SK-N-SH (cell line): ENCODE measurements around the gene WDHD1. TPM values are rescaled to one million over a fixed set of nuclear protein-coding genes. Genes with fewer than 3 reads are reported as not detected.

ENCODE experiments used
- CTCF ChIA-PET: fragments of 300-600, 350-600 bp; formaldehyde crosslinking; extraction: SDS; loops from one replicate; lab custom pipeline; 2021; lab: Yijun Ruan, JAX
- POLR2A ChIA-PET: fragments of 350-600 bp; sonication (Branson Sonifier 250); formaldehyde crosslinking; extraction: SDS; loops from one replicate; lab custom pipeline; 2020; ENCODE audit warnings: antibody characterized with exemption, inconsistent platforms; lab: Yijun Ruan, JAX
- DNase-seq: peaks from one replicate; pipeline ENCODE4 v3.0.0; 2012
- H2AFZ ChIP-seq: fragments of 200-600 bp; sonication (generic); 2 replicates; pipeline ENCODE4 v1.8.1; 2016; ENCODE audit warnings: antibody characterized with exemption, mild to moderate bottlenecking, low read depth
- H3F3A ChIP-seq: fragments of 200-600 bp; sonication (generic); replicated peaks from 2 replicates; pipeline ENCODE3; 2016; ENCODE audit warnings: antibody characterized with exemption, mild to moderate bottlenecking; ENCODE audit not compliant: insufficient read depth
- H3K27ac ChIP-seq, 2 experiments: fragments of 200-500 bp in 1 of 2; fragments of 200-600 bp in 1 of 2; sonication (Bioruptor generic) in 1 of 2; sonication (generic), shearing (Covaris generic) in 1 of 2; 2 replicates each; pipeline versions ENCODE4 v1.5.1 to v1.6.1; 2014 to 2016; ENCODE audit warnings: low read depth in 2 of 2, inconsistent platforms in 1 of 2, low read length in 1 of 2, mild to moderate bottlenecking in 1 of 2, mixed read lengths in 1 of 2
- H3K27me3 ChIP-seq: fragments of 200-600 bp; sonication (generic), shearing (Covaris generic); 2 replicates; pipeline ENCODE4 v1.6.1; 2016; ENCODE audit warnings: mixed run types; ENCODE audit not compliant: insufficient read depth
- H3K36me3 ChIP-seq, 2 experiments: fragments of 200-500 bp in 1 of 2; fragments of 200-600 bp in 1 of 2; sonication (Bioruptor generic) in 1 of 2; sonication (generic) in 1 of 2; replicated peaks in 1 of 2; 2 replicates each; pipeline versions ENCODE3 to v1.5.1; 2014 to 2016; ENCODE audit warnings: low read length in 1 of 2, mild to moderate bottlenecking in 1 of 2; ENCODE audit not compliant: insufficient read depth in 2 of 2, control insufficient read depth in 1 of 2
- H3K4me1 ChIP-seq, 2 experiments: fragments of 200-500 bp in 1 of 2; fragments of 200-600 bp in 1 of 2; sonication (Bioruptor generic) in 1 of 2; sonication (generic), shearing (Covaris generic) in 1 of 2; 2 replicates each; pipeline versions ENCODE4 v1.5.1 to v1.6.1; 2014 to 2016; ENCODE audit warnings: low read depth in 1 of 2, low read length in 1 of 2, mixed run types in 1 of 2; ENCODE audit not compliant: insufficient read depth in 2 of 2, control insufficient read depth in 1 of 2
- H3K4me2 ChIP-seq: fragments of 200-600 bp; sonication (generic), shearing (Covaris generic); 2 replicates; pipeline ENCODE4 v1.6.1; 2017; ENCODE audit warnings: mixed run types
- H3K4me3 ChIP-seq, 2 experiments: fragments of 200-500 bp in 1 of 2; fragments of 200-600 bp in 1 of 2; sonication (Bioruptor generic) in 1 of 2; sonication (generic), shearing (Covaris generic) in 1 of 2; 2 replicates each; pipeline versions ENCODE4 v1.5.1 to v1.8.1; 2014 to 2016; ENCODE audit warnings: low read depth in 2 of 2, inconsistent platforms in 1 of 2, low read length in 1 of 2, mild to moderate bottlenecking in 1 of 2, mixed read lengths in 1 of 2, moderate library complexity in 1 of 2
- H3K79me2 ChIP-seq: fragments of 200-600 bp; sonication (generic); 2 replicates; pipeline ENCODE4 v1.8.1; 2017; ENCODE audit warnings: mild to moderate bottlenecking; ENCODE audit not compliant: insufficient read depth
- H3K9ac ChIP-seq: fragments of 200-600 bp; sonication (generic); 2 replicates; pipeline ENCODE4 v1.6.1; 2017; ENCODE audit warnings: mixed run types
- H3K9me2 ChIP-seq: fragments of 200-600 bp; sonication (generic); 2 replicates; pipeline ENCODE4 v1.6.1; 2017; ENCODE audit warnings: mixed run types
- H3K9me3 ChIP-seq: fragments of 200-600 bp; sonication (generic); 2 replicates; pipeline ENCODE4 v1.6.1; 2017; ENCODE audit warnings: mixed run types, mild to moderate bottlenecking, moderate library complexity
- H4K20me1 ChIP-seq: fragments of 200-600 bp; sonication (generic); 2 replicates; pipeline ENCODE4 v1.6.1; 2017; ENCODE audit warnings: mild to moderate bottlenecking, mixed run types; ENCODE audit not compliant: insufficient read depth
- ELF1 ChIP-seq: IDR thresholded peaks from 2 replicates; pipeline ENCODE4 v1.4.0; 2012
- FOXJ3 ChIP-seq: sonication (generic); formaldehyde crosslinking; IDR thresholded peaks from 2 replicates; pipeline ENCODE4 v1.5.1; 2020; ENCODE audit warnings: mild to moderate bottlenecking, missing genetic modification reagents
- GATA2 ChIP-seq: sonication (generic); formaldehyde crosslinking; IDR thresholded peaks from 2 replicates; pipeline ENCODE4 v1.5.0; 2020; ENCODE audit warnings: mild to moderate bottlenecking, missing genetic modification reagents
- MEF2A ChIP-seq: IDR thresholded peaks from 2 replicates; pipeline ENCODE4 v1.4.0; 2012; ENCODE audit warnings: low read depth, borderline replicate concordance
- POLR2AphosphoS5 ChIP-seq: IDR thresholded peaks from 2 replicates; pipeline ENCODE4 v1.6.1; 2012; ENCODE audit warnings: low read depth, low read length
- TAF1 ChIP-seq: IDR thresholded peaks from 2 replicates; pipeline ENCODE4 v1.6.1; 2012; ENCODE audit warnings: low read depth, mild to moderate bottlenecking, low read length, moderate library complexity, borderline replicate concordance
- TCF12 ChIP-seq: IDR thresholded peaks from 2 replicates; pipeline ENCODE4 v1.4.0; 2012
- WGBS: methylation state at CpG from one replicate; pipeline ENCODE4 v1.1.6; 2017; ENCODE audit warnings: low lambda C conversion rate; 5-methylcytosine and 5-hydroxymethylcytosine counted together
- polyA plus RNA-seq, 3 experiments: library from polyadenylated mRNA; depleted of rRNA; stranded (reverse); fragments of >200 nt; gene quantifications; 2 replicates each; pipeline ENCODE4 v1.2.3, GENCODE V29; 2012
- TF ChIP-seq, protein P1 (sequence below): IDR thresholded peaks from 2 replicates; pipeline ENCODE4 v1.4.0; 2012; ENCODE audit warnings: low read depth, borderline replicate concordance
- TF ChIP-seq, protein P2 (sequence below): IDR thresholded peaks from 2 replicates; pipeline ENCODE4 v1.6.1; 2012; ENCODE audit warnings: mild to moderate bottlenecking, low read depth, low read length, moderate library complexity

The WDHD1 gene
- polyA plus RNA-seq, 1 of the 3 experiments (the other 2 are of a cell fraction): 2.9 TPM

DNA sequence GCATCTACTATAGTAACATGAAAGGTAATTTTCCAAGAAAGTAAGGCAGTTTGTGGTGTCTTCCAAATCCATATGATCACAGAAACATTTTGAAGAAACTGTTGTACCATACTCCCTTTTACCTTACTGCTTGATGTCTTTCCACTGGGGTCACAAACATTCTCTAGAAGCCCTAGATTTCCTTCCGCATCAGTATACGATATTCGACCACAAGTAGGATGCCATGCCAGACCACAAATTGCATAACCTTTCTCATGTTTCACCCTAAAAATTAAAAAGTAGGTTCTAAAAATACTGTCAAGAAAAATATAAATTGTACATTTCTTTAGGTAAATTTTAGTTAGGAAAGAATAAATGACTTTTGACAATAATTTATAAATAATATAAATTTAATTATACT lies 26.5 kb downstream of the WDHD1 start:
- no peak overlapping the region for H3K4me3 ChIP-seq
- TF ChIP-seq, protein P1, sequence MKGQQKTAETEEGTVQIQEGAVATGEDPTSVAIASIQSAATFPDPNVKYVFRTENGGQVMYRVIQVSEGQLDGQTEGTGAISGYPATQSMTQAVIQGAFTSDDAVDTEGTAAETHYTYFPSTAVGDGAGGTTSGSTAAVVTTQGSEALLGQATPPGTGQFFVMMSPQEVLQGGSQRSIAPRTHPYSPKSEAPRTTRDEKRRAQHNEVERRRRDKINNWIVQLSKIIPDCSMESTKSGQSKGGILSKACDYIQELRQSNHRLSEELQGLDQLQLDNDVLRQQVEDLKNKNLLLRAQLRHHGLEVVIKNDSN: no peak
- TF ChIP-seq TAF1: no peak
- no peak for TF ChIP-seq FOXJ3
- no peak for TF ChIP-seq TCF12
- no peak for TF ChIP-seq ELF1
- no peak for TF ChIP-seq GATA2
- no peaks in the 10 kb centered on the region for H3K9me2 ChIP-seq
- 97% methylated on average over 3 of the region's 3 CpGs for WGBS
- H3K79me2 ChIP-seq: no peaks in the 10 kb centered on the region
- H3K9me3 ChIP-seq: no peaks in the 10 kb centered on the region
- H3K27ac ChIP-seq: no peak overlapping the region
- no peaks in the 10 kb centered on the region for H4K20me1 ChIP-seq
- no peak for DNase-seq
- H3K4me2 ChIP-seq: no peak overlapping the region
- peaks cover 4 to 18% of the 10 kb centered on the region in 2 experiments for H3K36me3 ChIP-seq
- no peak overlapping the region for H3K9ac ChIP-seq
- ChIA-PET POLR2A (no interaction called here), CTCF (interaction anchor here (1.6 kb wide), 1 partner anchor 27 kb away, joined by 3 read pairs; the partner anchor contains the start of genes SOCS4 and WDHD1)
- H2AFZ ChIP-seq: no peak overlapping the region
- H3K4me1 ChIP-seq: no peaks in the 10 kb centered on the region
- H3K27me3 ChIP-seq: no peaks in the 10 kb centered on the region
- peaks cover 4% of the 10 kb centered on the region for H3F3A ChIP-seq

DNA sequence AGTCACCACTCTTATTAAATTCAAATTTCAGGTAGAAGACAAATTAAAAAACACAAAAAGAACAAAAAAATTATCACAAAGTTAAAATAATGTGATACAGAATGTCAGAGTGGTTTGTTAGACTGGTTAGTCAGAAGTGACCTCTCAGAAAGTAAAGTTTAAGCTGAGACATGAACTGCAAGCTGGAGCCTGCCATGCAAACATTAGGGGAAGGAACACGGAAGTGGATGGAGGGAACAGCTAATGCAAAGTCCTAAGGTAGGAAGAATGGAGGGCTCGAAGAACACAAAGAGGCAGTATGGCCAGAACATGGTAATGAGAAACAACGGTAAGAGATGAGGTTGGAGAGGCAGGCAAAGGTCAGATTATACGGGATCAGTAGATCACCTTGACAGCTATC lies 41.7 kb downstream of the WDHD1 start:
- no peaks in the 10 kb centered on the region for H3K9me2 ChIP-seq
- no peak for DNase-seq
- no peak overlapping the region for H3K27ac ChIP-seq
- no peaks in the 10 kb centered on the region for H3K27me3 ChIP-seq
- no peaks in the 10 kb centered on the region for H3K4me1 ChIP-seq
- 94% methylated on average over 4 of the region's 4 CpGs for WGBS
- H4K20me1 ChIP-seq: no peaks in the 10 kb centered on the region
- TF ChIP-seq, protein P2, sequence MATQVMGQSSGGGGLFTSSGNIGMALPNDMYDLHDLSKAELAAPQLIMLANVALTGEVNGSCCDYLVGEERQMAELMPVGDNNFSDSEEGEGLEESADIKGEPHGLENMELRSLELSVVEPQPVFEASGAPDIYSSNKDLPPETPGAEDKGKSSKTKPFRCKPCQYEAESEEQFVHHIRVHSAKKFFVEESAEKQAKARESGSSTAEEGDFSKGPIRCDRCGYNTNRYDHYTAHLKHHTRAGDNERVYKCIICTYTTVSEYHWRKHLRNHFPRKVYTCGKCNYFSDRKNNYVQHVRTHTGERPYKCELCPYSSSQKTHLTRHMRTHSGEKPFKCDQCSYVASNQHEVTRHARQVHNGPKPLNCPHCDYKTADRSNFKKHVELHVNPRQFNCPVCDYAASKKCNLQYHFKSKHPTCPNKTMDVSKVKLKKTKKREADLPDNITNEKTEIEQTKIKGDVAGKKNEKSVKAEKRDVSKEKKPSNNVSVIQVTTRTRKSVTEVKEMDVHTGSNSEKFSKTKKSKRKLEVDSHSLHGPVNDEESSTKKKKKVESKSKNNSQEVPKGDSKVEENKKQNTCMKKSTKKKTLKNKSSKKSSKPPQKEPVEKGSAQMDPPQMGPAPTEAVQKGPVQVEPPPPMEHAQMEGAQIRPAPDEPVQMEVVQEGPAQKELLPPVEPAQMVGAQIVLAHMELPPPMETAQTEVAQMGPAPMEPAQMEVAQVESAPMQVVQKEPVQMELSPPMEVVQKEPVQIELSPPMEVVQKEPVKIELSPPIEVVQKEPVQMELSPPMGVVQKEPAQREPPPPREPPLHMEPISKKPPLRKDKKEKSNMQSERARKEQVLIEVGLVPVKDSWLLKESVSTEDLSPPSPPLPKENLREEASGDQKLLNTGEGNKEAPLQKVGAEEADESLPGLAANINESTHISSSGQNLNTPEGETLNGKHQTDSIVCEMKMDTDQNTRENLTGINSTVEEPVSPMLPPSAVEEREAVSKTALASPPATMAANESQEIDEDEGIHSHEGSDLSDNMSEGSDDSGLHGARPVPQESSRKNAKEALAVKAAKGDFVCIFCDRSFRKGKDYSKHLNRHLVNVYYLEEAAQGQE: no peak
- TF ChIP-seq POLR2AphosphoS5: no peak
- TF ChIP-seq MEF2A: no peak
- TF ChIP-seq TCF12: no peak
- H3F3A ChIP-seq: peaks cover 6% of the 10 kb centered on the region
- peaks cover 13 to 20% of the 10 kb centered on the region in 2 experiments for H3K36me3 ChIP-seq
- CTCF ChIA-PET: interaction anchor here (0.8 to 1.8 kb wide), 4 partner anchors 82 to 421 kb away, joined by 3 to 6 read pairs (median 4); partner anchors contain the start of gene GCH1
- H3K4me2 ChIP-seq: no peak overlapping the region
- POLR2A ChIA-PET: no interaction called here
- no peak overlapping the region for H2AFZ ChIP-seq
- no peak overlapping the region for H3K9ac ChIP-seq
- H3K9me3 ChIP-seq: no peaks in the 10 kb centered on the region
- H3K4me3 ChIP-seq: no peak overlapping the region
- no peaks in the 10 kb centered on the region for H3K79me2 ChIP-seq
